SW 1271 (cell line): ENCODE results near the gene TMEM248.
"Not testable (repeated sequence)": the region's sequence is repeated elsewhere in the genome, so short reads cannot be mapped to it uniquely, and the experiment has no call there.

Experiments used
- DNase-seq, 2 experiments: peaks; one replicate each; lab custom pipeline; 2025; lab: John Stamatoyannopoulos, UW

Gene TMEM248

DNA sequence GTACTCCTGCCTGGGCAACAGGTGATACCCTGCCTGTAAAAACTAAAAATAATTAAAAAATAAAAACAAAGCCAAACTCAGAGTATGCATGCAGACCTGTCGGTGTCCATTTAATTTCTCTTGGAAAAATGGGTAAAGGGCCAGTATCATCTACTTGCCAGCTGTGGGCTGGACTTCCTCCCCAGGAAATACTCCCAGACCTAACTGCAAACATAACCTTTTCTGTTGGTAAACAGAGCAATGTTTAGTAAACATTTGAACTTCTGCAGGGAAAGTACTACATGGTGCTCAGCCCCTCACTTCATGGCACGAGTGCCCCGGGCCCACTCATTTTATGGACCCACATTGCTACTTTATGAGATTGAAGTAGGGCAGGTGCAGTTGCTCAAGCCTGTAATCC lies 10.2 kb upstream of the TMEM248 start:
- DNase-seq, result no peak

DNA sequence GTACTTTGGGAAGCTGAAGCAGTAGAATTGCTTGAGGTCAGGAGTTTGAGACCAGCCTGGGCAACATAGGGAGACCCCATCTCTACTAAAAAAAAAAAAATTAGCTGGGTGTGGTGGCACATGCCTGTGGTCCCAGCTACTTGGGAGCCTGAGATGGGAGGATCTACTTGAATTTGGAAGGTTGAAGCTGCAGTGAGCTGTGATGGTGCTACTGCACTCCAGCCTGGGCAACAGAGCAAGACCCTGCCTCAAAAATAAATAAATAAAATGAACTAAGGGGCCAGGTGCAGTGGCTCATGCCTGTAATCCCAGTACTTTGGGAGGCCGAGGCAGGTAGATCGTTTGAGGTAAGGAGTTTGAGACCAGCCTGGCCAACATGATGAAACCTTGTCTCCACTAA lies 9.8 kb upstream of the TMEM248 start:
- DNase-seq, result not testable (repeated sequence)

DNA sequence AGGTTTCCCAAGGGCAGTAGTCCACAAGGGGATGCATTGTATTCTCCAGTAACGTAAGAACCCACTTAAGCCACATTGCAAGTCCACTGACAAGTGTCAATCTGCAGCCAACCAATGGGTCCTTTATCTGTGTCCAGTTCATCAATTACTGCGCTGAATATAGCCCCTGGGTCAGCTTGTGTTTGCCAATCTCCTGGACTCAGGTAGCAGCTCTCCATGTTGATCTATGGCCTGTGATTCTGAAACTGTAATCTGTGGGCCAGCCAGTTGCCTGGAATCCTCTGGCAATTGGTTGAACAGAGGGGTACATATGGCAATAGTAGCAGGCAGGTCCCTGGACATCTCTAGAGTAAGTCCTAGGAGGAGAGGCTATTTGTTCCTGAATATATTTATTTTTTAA lies 8.8 kb upstream of the TMEM248 start:
- no peak for DNase-seq

DNA sequence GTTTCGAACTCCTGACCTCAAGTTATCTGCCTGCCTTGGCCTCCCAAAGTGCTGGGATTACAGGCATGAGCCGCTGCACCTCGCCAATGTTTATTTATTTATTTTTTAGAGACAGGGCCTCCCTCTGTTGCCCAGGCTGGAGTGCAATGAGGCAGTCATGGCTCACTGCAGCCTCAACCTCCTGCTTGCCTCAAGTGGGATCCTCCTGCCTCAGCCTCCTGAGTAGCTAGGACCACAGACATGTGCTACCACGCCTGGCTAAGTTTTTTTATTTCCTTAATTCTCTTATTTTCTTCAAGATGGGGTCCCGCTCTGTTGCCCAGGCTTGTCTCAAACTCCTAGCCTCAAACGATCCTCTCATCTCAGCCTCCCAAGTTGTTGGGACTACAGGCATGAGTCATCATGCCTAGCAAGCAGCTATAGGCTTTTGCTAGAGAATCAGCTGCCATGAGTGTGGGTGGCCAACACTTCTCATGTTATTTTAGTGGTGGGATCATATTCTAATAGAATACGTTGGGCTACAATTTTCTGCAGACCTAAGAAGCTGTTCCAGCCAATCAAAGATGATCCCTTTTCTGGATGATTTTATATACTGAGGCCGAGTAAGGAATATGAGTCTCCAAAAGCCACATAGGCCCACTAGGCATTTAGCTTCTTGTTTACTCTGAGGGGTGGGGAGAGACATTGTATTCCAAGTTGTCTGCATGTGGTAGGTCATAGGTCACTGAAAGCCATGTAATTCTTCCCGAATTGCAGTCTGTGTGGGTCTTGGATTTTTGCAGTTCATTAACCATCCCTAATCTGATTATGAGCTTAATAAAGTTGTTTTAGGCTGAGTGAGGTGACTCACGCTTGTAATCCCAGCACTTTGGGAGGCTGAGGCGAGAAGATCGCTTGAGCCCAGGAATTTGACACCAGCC lies 7.6 kb upstream of the TMEM248 start:
- no peak for DNase-seq

DNA sequence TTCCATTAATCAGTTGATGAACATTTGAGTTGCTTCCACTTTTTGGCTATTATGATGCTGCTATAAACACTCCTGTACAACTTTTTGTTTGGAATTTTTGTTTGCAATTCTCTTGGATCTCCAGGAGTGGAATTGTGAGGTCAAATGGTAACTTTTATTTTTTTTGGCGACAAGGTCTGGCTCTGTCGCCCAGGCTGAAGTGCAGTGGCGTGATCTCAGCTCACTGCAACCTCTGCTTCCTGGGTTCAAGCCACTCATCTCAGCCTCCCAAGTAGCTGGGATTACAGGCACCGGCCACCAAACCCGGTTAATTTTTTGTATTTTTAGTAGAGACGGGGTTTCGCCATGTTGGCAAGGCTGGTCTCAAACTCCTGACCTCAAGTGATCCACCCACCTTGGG lies 3.1 kb upstream of the TMEM248 start:
- DNase-seq, result not testable (repeated sequence)

DNA sequence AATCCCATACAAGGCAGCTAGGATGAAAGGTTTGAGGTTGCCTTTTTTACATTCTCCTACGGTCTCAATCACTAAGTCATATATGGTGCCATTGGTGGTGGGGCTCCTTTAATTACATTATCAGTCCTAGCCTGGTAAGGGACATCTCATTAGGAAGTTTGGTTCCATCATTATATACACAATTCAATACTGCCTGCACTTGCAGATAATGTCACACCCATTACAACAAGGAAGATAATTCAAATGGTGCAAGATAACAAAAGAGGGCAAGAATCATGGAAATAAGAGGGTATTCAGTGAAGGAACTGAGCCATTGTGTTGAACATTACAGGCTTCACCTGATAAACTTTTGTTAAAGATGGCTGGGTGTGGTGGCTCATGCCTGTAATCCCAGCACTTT lies 1.7 kb upstream of the TMEM248 start:
- DNase-seq, result no peak

DNA sequence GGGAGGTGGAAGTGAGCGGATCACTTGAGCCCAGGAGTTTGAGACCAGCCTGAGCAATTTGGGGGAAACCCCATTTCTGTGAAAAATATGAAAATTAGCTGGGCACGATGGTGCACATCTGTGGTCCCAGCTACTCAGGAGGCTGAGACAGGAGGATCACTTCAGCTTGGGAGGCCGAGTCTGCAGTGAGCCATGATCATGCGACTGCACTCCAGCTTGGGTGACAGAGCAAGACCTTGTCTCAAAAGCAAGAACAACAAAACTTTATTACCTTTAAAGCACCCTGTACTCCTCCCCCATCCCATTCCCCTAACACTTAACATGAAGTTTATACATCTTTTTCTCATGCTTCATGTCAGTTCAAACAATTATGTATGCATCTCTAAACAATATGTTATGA lies 1.3 kb upstream of the TMEM248 start:
- DNase-seq, result no peak

DNA sequence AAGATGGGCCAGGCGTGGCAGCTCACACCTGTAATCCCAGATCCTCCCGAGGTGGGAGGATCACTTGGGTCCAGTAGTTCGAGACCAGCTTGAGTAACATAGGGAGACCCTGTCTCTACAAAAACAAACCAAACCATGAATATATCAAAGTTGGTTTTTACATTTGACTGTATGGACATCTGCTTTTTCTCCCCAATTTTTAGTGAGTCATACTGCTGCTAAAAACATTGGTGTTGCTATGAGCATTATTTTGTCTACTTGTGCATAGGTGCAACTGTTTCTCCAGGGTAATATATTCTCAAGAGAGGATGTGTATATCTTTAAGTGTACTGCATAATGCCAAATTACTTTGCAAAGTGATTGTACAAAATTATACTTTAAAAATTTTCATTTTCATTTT lies 769 bp upstream of the TMEM248 start:
- DNase-seq, result no peak

DNA sequence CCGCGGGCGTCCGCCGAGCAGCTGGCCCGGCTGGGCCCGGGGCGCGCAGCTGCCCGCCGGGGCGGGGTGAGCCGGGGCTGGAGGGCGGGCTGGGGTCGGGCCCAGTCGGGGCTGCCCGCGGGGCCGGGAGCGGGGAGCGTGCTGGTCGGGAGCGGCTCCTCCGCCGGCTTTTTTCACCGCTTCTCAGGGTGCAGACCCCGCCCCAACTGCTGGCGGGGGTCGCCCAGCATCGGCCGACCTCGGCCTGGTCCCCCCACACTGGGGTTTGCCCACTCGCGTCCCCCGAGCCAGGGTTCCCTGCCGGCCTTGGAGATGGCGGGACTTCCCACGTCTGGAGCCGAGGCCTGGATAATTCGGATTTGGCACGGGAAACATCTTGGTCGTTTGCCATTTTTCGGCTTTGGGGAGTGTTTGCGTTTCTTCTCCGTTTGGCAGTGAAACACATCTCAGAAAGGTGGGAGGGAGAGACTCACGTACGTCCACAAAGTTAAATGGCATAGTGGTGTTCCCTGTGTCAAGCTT lies 432 bp downstream of the TMEM248 start:
- no peak for DNase-seq

DNA sequence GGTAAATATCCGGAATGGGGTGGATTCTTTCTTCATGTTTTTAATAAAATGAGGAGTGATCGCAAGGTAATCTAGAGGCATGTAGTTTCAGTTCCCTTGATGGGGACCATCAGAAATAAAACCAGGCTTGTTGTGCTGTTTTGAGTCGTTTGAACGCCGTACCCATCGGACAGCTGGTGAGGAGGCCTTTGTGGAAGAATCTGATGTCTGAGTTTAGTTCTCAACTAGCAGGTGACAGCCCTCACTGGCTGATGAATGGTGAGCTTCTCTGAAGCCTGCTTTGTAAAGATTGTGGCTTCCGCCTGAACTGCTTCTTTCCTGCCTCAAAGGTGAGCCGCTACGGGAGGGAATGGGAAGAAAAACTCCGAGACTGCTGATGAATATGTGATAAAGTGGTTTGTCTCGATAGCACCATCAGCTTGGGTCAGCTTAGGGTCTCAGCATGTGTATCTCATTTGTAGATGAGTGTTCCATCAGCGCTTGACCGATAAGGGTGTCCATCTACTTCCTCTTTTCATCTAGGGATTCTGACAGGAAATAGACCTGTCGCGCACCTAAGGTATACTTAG lies 977 bp downstream of the TMEM248 start:
- DNase-seq, result no peak

DNA sequence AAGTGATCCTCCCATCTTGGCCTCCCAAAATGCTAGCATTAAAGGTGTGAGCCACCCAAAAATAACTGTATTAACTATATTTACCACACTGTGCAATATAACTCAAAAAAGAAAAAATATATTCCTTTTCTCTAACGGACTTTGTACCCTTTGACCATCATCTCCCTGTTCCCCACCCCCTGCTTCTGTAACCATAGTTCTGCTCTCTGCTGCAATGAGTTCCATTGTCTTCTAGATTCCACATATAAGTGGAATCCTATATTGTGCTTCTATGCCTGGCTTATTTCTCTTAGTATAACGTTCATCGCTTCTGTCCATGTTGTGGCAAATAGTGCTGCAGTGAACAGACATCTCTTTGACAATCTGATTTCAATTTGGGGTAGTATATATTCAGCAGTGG lies 4.2 kb downstream of the TMEM248 start:
- no peak for DNase-seq

DNA sequence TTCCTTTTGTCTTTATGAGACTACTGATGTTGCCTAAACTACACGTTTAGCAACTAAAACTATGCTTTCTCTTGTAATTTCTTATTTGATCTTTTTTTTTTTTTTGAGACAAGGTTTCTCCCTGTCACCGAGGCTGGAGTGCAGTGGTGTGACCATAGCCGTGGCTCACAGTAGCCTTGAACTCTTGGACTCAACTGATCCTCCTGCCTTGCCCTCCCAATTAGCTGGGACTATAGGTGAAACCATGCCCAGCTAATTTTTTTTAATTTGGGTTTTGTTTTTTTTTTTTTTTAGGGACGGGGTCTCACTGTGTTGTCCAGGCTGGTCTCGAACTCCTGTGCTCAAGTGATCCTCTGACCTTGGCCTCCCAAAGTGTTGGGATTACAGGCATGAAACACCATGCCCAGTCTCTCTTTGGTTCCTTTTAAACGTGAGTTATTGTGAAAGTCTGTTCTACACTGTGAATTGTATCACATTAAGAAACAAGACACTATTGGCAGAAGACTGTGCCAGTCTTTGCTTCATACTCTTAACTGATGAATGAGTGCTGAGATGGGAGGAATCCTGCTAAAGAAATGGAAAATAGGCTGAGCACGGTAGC lies 6.4 kb downstream of the TMEM248 start:
- DNase-seq, result no peak

DNA sequence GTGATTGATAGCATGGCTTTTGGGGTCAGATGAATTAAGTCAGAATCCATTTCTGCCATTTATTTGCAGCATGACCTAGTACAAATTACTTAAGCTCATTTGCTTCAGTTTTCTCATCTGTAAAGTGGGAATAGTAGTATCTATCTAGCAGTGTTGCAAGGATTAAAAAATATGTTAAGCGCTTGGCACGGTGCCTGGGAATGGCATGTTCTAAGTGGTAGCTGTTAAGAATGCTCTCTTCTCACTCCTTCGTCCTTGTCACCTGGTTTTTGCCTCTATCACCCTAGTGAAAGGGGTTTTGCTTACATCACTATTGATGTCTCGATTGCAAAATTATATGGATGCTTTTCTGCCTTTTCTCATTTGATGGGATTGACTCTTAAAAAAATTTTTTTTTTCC lies 7.4 kb downstream of the TMEM248 start:
- DNase-seq, result no peak

DNA sequence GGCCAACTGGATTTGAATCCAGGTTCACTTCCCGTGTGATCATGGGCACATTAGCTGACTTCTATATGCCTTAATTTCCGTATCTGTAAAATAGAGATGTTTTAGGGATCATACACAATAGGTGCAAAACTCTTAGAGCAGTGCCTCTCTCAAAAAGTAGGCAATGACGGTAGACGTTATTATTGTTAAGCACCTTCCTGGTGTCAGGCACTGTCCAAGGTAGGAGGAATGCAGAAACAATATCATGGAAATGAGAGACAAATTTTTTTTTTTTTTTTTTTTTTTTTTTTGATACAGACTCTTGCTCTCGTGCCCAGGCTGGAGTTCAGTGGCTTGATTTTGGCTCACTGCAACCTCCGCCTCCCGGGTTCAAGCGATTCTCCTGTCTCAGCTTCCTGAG lies 8.1 kb downstream of the TMEM248 start:
- no peak for DNase-seq

DNA sequence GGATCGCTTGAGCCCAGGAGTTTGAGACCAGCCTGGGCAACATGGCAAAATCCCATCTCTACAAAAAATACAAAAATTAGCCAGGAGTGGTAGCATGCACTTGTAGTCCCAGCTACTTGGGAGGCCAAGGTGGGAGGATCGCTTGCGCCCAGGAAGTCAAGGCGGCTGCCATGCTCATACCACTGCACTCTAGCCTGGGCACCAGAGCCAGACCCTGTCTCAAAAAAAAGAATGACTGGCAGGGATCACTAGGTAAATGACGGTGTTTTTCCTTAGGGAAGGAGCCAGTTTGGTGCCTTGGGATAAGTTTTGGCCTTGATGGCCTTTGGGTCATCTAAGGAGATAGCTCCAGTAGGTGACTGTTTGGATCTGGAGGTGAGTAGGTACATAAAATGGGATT lies 8.9 kb downstream of the TMEM248 start:
- DNase-seq, result no peak

DNA sequence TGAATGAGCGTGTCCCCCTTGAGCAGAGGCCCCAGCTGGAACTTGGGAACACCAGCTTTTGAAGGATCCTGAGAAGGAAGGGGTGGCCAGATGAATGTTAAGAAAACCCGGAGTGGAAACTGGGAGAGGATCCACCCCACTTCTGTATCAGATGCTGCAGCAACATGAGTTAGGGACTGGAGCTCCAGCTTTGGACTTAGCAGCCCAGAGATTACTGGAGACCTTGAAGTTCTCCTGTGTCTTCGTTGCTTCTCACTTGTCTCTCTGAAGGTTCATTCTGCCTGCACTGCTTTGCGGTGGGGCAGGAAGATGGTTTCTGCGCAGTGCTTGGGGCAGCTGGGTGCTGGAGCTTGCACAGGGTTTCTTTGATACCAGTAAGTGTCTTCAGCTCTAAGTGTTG lies 9.3 kb downstream of the TMEM248 start:
- DNase-seq, result no peak

DNA sequence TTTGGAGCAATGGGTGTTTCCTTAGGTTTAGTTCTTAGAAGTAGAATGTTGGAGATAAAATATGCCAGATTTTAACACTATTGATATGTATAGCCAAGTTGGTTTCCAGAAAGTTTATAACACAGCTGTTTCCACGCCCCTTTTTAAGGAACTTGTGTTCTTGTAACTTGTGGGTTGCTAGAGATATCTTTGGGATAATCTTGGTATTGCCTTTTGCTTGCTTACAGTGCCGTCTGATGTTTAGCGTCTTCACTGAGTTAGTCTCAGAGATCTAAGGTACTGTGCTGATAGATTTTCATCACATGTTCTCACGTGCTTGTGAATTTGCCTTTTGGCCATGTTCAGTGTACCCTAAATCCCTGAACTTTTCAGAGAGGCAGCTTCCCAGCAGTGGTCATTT lies 12.4 kb downstream of the TMEM248 start:
- DNase-seq, result no peak

DNA sequence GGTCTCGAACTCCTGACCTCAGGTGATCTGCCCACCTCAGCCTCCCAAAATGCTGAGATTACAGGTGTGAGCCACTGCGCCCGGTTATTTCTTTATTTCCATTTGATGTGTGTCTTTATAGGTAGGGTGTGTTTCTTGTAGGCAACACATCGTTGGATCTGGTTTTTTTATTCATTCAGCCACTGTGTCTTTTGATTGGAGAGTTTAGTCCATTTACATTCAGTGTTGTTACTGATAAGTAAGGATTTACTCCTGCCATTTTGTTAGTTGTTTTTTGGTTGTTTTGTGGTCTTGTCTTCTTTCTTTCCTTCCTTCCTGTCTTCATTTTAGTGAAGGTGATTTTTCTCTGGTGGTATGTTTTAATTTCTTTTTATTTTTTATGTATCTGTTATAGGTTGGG lies 16.9 kb downstream of the TMEM248 start:
- no peak for DNase-seq

DNA sequence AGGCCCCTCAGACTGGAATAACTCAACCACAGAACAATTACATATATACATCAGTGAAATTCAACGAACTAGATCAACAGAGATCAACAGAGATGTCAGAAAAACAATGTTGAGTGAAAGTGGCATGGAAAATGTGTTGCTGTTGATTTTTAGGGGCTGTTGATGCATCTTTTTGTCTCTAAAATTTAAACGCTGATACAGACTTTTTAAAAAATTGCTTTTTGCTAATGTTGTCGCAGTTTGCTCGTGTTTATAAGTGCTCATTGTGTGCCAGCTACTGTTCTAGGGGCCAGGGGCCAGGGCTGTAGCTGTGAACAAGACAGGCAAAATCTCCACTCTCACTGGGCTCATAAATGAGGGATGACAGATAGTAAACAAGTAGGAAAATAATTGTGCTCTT lies 18.3 kb downstream of the TMEM248 start:
- no peak for DNase-seq

DNA sequence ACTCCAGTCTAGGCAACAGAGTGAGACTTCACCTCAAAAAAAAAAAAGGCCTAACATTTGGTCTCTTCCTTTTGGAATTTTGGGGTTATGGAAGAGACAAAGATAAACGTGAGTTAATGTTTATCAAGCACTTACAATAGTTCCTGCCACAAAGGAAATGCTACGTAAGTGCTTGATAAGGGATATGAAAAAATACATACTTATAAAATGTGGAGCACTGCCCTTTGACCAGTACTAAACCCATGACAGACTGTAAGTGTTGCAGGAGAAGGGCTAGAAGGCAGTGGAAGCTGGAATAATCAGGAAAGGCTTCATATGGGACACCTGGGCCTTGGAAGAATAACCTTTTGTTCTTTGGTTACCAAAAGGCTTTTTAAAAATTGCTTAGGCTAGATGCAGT lies 25.5 kb downstream of the TMEM248 start:
- no peak for DNase-seq

DNA sequence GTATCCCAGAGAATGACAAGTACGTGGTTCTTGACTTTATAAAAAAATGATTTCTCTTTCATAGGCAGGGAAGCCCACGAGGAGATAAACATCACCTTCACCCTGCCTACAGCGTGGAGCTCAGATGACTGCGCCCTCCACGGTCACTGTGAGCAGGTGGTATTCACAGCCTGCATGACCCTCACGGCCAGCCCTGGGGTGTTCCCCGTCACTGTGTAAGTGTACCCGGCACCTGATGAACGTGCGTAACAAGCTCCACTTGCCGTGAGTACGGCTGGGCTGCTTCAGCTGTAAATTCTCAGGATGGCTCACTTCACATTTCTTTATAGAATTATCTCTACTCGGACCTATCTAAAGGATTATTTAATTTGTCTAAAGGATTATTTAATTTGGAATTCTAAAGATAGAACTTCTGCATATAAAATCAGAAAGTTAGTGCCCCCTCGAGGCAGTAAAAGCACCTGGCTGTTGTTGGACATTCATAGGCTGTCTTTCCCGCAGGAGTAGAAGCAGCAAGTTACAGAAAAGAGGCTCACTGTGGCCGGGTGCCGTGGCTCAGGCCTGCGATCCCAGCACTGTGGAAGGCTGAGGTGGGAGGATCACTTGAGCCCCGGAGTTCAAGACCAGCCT lies 27.6 kb downstream of the TMEM248 start:
- DNase-seq, result no peak

DNA sequence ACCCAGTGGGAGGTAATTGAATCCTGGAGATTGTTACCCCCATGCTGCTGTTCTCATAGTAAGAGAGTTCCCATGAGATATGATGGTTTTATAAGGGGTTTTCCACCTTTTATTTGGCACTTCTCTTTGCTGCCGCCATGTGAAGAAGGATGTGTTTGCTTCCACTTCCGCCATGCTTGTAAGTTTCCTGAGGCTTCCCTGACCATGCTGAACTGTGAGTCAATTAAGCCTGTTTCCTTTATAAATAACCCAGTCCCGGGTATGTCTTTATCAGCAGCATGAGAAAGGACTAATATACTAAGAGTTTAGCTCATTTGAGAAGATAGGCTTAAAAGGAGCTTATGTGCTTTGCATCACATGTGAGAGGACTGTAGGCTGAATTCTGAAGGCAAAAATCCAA lies 29.3 kb downstream of the TMEM248 start:
- DNase-seq, result no peak

DNA sequence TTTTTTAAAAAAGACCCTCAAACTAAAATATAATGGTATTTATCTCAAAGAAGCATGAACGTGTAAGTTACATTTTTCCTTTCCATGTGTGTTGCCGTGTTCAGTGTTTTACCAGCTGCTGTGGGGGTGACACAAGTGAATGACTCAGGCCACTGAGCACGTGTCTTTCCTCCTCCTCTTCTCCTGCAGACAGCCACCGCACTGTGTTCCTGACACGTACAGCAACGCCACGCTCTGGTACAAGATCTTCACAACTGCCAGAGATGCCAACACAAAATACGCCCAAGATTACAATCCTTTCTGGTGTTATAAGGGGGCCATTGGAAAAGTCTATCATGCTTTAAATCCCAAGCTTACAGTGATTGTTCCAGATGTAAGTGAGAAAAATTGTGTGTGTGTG lies 29.7 kb downstream of the TMEM248 start:
- no peak for DNase-seq
